ENCODE measurements around the gene CGB3. TPM values are rescaled to one million over a fixed set of nuclear protein-coding genes. Genes with fewer than 3 reads are reported as not detected.
"Not testable (repeated sequence)": the region's sequence is repeated elsewhere in the genome, so short reads cannot be mapped to it uniquely, and the experiment has no call there.

Gene CGB3
- not detected for total RNA-seq

GRCh38 chr19:49024233-49024632, at the start of gene CGB3:
TSS of gene CGB3 (minus strand) at chr19:49024333. CDS start at chr19:49023971, 362 bp downstream.
- not testable (repeated sequence) for H3K4me1 ChIP-seq; H3K9me3 ChIP-seq; H3K36me3 ChIP-seq; DNase-seq (ENCODE audit: low spot score in 2 of 2); H3K27me3 ChIP-seq; H3K4me3 ChIP-seq; H3K27ac ChIP-seq
- 50% methylated on average over 3 of the region's 15 CpGs for WGBS

GRCh38 chr19:49071860-49072547, 47.9 kb upstream of the CGB3 start:
- H3K27me3 ChIP-seq: peaks cover 56% of the 10 kb centered on the region
- H3K4me3 ChIP-seq: peak overlapping the region; percentile 38
- H3K4me1 ChIP-seq: peaks cover 17% of the 10 kb centered on the region
- no peaks in the 10 kb centered on the region for H3K9me3 ChIP-seq
- 7% methylated on average over 13 of the region's 93 CpGs for WGBS
- no peak for DNase-seq (ENCODE audit: low spot score in 2 of 2)
- TF ChIP-seq CTCF (IDR thresholded peaks at IDR 0.05) (no peak), EP300 (IDR thresholded peaks at IDR 0.05) (no peak), POLR2A (IDR thresholded peaks at IDR 0.05) (no peak), POLR2AphosphoS5 (IDR thresholded peaks at IDR 0.05) (no peak)
- no peaks in the 10 kb centered on the region for H3K36me3 ChIP-seq
- no peak overlapping the region for H3K27ac ChIP-seq

- Histone ChIP-seq H3K4me1 (peaks cover 20% of the 10 kb centered on the region), H3K27ac (no peak overlapping the region), H3K36me3 (no peaks in the 10 kb centered on the region), H3K27me3 (peaks cover 71% of the 10 kb centered on the region), H3K4me3 (no peak overlapping the region), H3K9me3 (no peaks in the 10 kb centered on the region)
- 96% methylated on average over 21 of the region's 21 CpGs for WGBS
- DNase-seq (ENCODE audit: low spot score in 2 of 2): no peak
- TF ChIP-seq POLR2A (IDR thresholded peaks at IDR 0.05) (no peak), CTCF (IDR thresholded peaks at IDR 0.05) (no peak), POLR2AphosphoS5 (IDR thresholded peaks at IDR 0.05) (no peak), EP300 (IDR thresholded peaks at IDR 0.05) (no peak)
Observed at GRCh38 chr19:49070416-49070815, 46.3 kb upstream of the CGB3 start.

GRCh38 chr19:49069026-49069425, 44.9 kb upstream of the CGB3 start:
- WGBS: 97% methylated on average over 9 of the region's 9 CpGs
- no peak overlapping the region for H3K4me3 ChIP-seq
- no peaks in the 10 kb centered on the region for H3K36me3 ChIP-seq
- no peak for DNase-seq (ENCODE audit: low spot score in 2 of 2)
- peaks cover 32% of the 10 kb centered on the region for H3K4me1 ChIP-seq
- TF ChIP-seq CTCF (IDR thresholded peaks at IDR 0.05): no peak
- no peak for TF ChIP-seq POLR2AphosphoS5 (IDR thresholded peaks at IDR 0.05)
- peaks cover 79% of the 10 kb centered on the region for H3K27me3 ChIP-seq
- no peaks in the 10 kb centered on the region for H3K9me3 ChIP-seq
- no peak overlapping the region for H3K27ac ChIP-seq

- H3K27ac ChIP-seq: no peak overlapping the region
- no peaks in the 10 kb centered on the region for H3K9me3 ChIP-seq
- no peak for DNase-seq (ENCODE audit: low spot score in 2 of 2)
- peaks cover 28% of the 10 kb centered on the region for H3K4me1 ChIP-seq
- no peak for TF ChIP-seq POLR2A (IDR thresholded peaks at IDR 0.05)
- H3K4me3 ChIP-seq: no peak overlapping the region
- H3K27me3 ChIP-seq: peaks cover 75% of the 10 kb centered on the region
- H3K36me3 ChIP-seq: no peaks in the 10 kb centered on the region
- 43% methylated on average over 3 of the region's 3 CpGs for WGBS
Observed at GRCh38 chr19:49067554-49067953, 43.4 kb upstream of the CGB3 start.

GRCh38 chr19:49065905-49066512, 41.9 kb upstream of the CGB3 start:
- Histone ChIP-seq H3K27me3 (peaks cover 69% of the 10 kb centered on the region), H3K36me3 (no peaks in the 10 kb centered on the region), H3K4me3 (no peak overlapping the region), H3K4me1 (peaks cover 21% of the 10 kb centered on the region), H3K27ac (no peak overlapping the region), H3K9me3 (no peaks in the 10 kb centered on the region)
- TF ChIP-seq POLR2AphosphoS5 (IDR thresholded peaks at IDR 0.05) (no peak), CTCF (IDR thresholded peaks at IDR 0.05) (no peak), POLR2A (IDR thresholded peaks at IDR 0.05) (no peak)
- 50% methylated on average over 12 of the region's 13 CpGs for WGBS
- no peak for DNase-seq (ENCODE audit: low spot score in 2 of 2)

Data from suprapubic skin (tissue), 4 donors.